Stimulated activated naive CD4-positive, alpha-beta T cell (primary cell): ENCODE data around the gene TNK2.
A peak's percentile ranks its signal among the peaks of the same experiment; 100 is the strongest.

Source experiments
- DNase-seq, 6 experiments: peaks; one replicate each; lab custom pipeline; 2025; lab: John Stamatoyannopoulos, UW

Gene TNK2

GRCh38 chr3:195899701-195900435 is 8.5 kb downstream of the TNK2 start:
- no peak for DNase-seq

GRCh38 chr3:195897853-195898415 is 10.4 kb downstream of the TNK2 start:
- DNase-seq: peak in 1 of 6 experiments; percentile 28

- peak in 1 of 6 experiments; percentile 4 for DNase-seq
Measured at GRCh38 chr3:195897081-195897852, 11.1 kb downstream of the TNK2 start.

GRCh38 chr3:195896361-195897080 is 11.8 kb downstream of the TNK2 start:
- DNase-seq: no peak

GRCh38 chr3:195895861-195896360 is 12.4 kb downstream of the TNK2 start:
- DNase-seq: peak; percentile 57 to 87 (median 74)

- peak; percentile 34 to 77 (median 58) for DNase-seq
Measured at GRCh38 chr3:195895078-195895860, 13.1 kb downstream of the TNK2 start.

- no peak for DNase-seq
Measured at GRCh38 chr3:195893916-195894465, 14.4 kb downstream of the TNK2 start.

- DNase-seq: no peak
Measured at GRCh38 chr3:195893516-195893915, 14.8 kb downstream of the TNK2 start.

GRCh38 chr3:195893044-195893395 is 15.3 kb downstream of the TNK2 start:
- DNase-seq: no peak

GRCh38 chr3:195892105-195893043 is 16.0 kb downstream of the TNK2 start:
- no peak for DNase-seq

GRCh38 chr3:195891431-195892104 is 16.8 kb downstream of the TNK2 start:
- no peak for DNase-seq

GRCh38 chr3:195889870-195890295 is 18.5 kb downstream of the TNK2 start:
- no peak for DNase-seq

- no peak for DNase-seq
Measured at GRCh38 chr3:195888981-195889869, 19.1 kb downstream of the TNK2 start.

- no peak for DNase-seq
Measured at GRCh38 chr3:195888311-195888761, 20.0 kb downstream of the TNK2 start.

- DNase-seq: no peak
Measured at GRCh38 chr3:195887670-195888069, 20.7 kb downstream of the TNK2 start.

- DNase-seq: no peak
Measured at GRCh38 chr3:195886181-195887141, 21.9 kb downstream of the TNK2 start.
